SU-DHL-6 (cell line): Measurements from ENCODE around the gene EPB41L1.

ENCODE experiments used
- CTCF ChIP-seq: fragments of 200-600 bp; sonication (generic); IDR thresholded peaks from one replicate; pipeline ENCODE4 v1.5.1; 2017; ENCODE audit warnings: antibody characterized with exemption, mild to moderate bottlenecking, low read length, moderate library complexity; ENCODE audit not compliant: insufficient read depth, poor library complexity, severe bottlenecking
- EZH2phosphoT487 ChIP-seq: fragments of 200-600 bp; sonication (generic), shearing (Covaris generic); conservative IDR thresholded peaks from 2 replicates; pipeline ENCODE4 v1.6.1; 2018; ENCODE audit warnings: mild to moderate bottlenecking, antibody characterized with exemption, low read length, moderate library complexity, mixed read lengths

GRCh38 chr20:36114707-36115106 is 39.8 kb upstream of the EPB41L1 start:
- TF ChIP-seq CTCF, result no peak
- TF ChIP-seq EZH2phosphoT487, result no peak
